Astrocyte (in vitro differentiated cells and primary cell): ENCODE data around the gene NPTN. TPM values are rescaled to one million over a fixed set of nuclear protein-coding genes. Genes with fewer than 3 reads are reported as not detected.

Experiments
- DNase-seq: peaks from one replicate; pipeline ENCODE4 v3.0.0-alpha.2; 2010; ENCODE audit warnings: low read depth
- FAIRE-seq: peaks from 2 replicates; lab custom pipeline; 2011; peaks lifted over from hg19 to GRCh38; lab: Jason Lieb, UNC
- H2AFZ ChIP-seq: 2 replicates; pipeline ENCODE4 v1.6.0; 2012; ENCODE audit warnings: low read depth, low read length, inconsistent platforms
- H3K27ac ChIP-seq: 2 replicates; pipeline ENCODE4 v1.5.1; 2011; ENCODE audit warnings: low read depth, low read length, inconsistent platforms
- H3K27me3 ChIP-seq: 2 replicates; pipeline ENCODE4 v1.6.0; 2011; ENCODE audit warnings: low read length, inconsistent platforms; ENCODE audit not compliant: insufficient read depth
- H3K36me3 ChIP-seq: 2 replicates; pipeline ENCODE4 v1.5.1; 2011; ENCODE audit warnings: low read length, inconsistent platforms; ENCODE audit not compliant: insufficient read depth
- H3K4me1 ChIP-seq: 2 replicates; pipeline ENCODE4 v1.5.1; 2011; ENCODE audit warnings: low read length, inconsistent platforms; ENCODE audit not compliant: insufficient read depth
- H3K4me2 ChIP-seq: 2 replicates; pipeline ENCODE4 v1.6.0; 2012; ENCODE audit warnings: low read length, inconsistent platforms
- H3K4me3 ChIP-seq: 2 replicates; pipeline ENCODE4 v1.5.1; 2011; ENCODE audit warnings: low read depth, mild to moderate bottlenecking, low read length, inconsistent platforms; ENCODE audit not compliant: insufficient read depth
- H3K79me2 ChIP-seq: 2 replicates; pipeline ENCODE4 v1.6.0; 2012; ENCODE audit warnings: mild to moderate bottlenecking, low read length, inconsistent platforms; ENCODE audit not compliant: insufficient read depth
- H3K9ac ChIP-seq: 2 replicates; pipeline ENCODE4 v1.6.0; 2012; ENCODE audit warnings: mild to moderate bottlenecking, low read length, inconsistent platforms
- H3K9me3 ChIP-seq: 2 replicates; pipeline ENCODE4 v1.5.1; 2012; ENCODE audit warnings: low read depth, mild to moderate bottlenecking, low read length, inconsistent platforms; ENCODE audit not compliant: insufficient read depth
- H4K20me1 ChIP-seq: 2 replicates; pipeline ENCODE4 v1.6.0; 2012; ENCODE audit warnings: low read length, inconsistent platforms; ENCODE audit not compliant: insufficient read depth
- H3K27ac Mint-ChIP-seq: one replicate; pipeline ENCODE4 v1.8.0; 2021; ENCODE audit warnings: mild to moderate bottlenecking, mixed read lengths; ENCODE audit not compliant: unreplicated experiment
- H3K27me3 Mint-ChIP-seq: one replicate; pipeline ENCODE4 v1.8.0; 2021; ENCODE audit warnings: low read depth, mixed read lengths; ENCODE audit not compliant: unreplicated experiment
- H3K36me3 Mint-ChIP-seq: one replicate; pipeline ENCODE4 v1.8.0; 2021; ENCODE audit warnings: low read depth, mixed read lengths; ENCODE audit not compliant: unreplicated experiment
- H3K4me1 Mint-ChIP-seq: one replicate; pipeline ENCODE4 v1.8.0; 2021; ENCODE audit warnings: low read depth, mixed read lengths; ENCODE audit not compliant: unreplicated experiment
- H3K4me3 Mint-ChIP-seq: one replicate; pipeline ENCODE4 v1.8.0; 2021; ENCODE audit warnings: mild to moderate bottlenecking, moderate library complexity, mixed read lengths; ENCODE audit not compliant: unreplicated experiment
- H3K9me3 Mint-ChIP-seq: one replicate; pipeline ENCODE4 v1.8.0; 2021; ENCODE audit warnings: mild to moderate bottlenecking, mixed read lengths; ENCODE audit not compliant: unreplicated experiment
- EZH2 ChIP-seq: IDR thresholded peaks from 2 replicates; pipeline ENCODE4 v1.6.1; 2012; ENCODE audit warnings: mild to moderate bottlenecking, low read length, inconsistent platforms; ENCODE audit not compliant: insufficient read depth
- total RNA-seq: library from RNA; stranded (reverse); gene quantifications from 2 replicates; pipeline ENCODE4 v1.2.1, GENCODE V29; 2021
- TF ChIP-seq, protein P1 (sequence below): IDR thresholded peaks from 2 replicates; pipeline ENCODE4 v1.5.1; 2011; ENCODE audit warnings: low read depth, mild to moderate bottlenecking, inconsistent platforms, low read length, moderate library complexity; ENCODE audit not compliant: insufficient read depth

Gene NPTN
- total RNA-seq, 1 donor from 2014 or later = 281 TPM

- Histone ChIP-seq H3K4me3 (no peak overlapping the region), H3K9me3 (no peaks in the 10 kb centered on the region), H3K36me3 (no peaks in the 10 kb centered on the region), H3K27ac (no peak overlapping the region), H3K4me2 (no peak overlapping the region), H3K4me1 (peaks cover 37% of the 10 kb centered on the region), H2AFZ (no peak overlapping the region), H3K79me2 (peaks cover 98% of the 10 kb centered on the region), H4K20me1 (peaks cover 99% of the 10 kb centered on the region), H3K27me3 (no peaks in the 10 kb centered on the region), H3K9ac (no peak overlapping the region)
- no peak for TF ChIP-seq EZH2
- TF ChIP-seq, protein P1, sequence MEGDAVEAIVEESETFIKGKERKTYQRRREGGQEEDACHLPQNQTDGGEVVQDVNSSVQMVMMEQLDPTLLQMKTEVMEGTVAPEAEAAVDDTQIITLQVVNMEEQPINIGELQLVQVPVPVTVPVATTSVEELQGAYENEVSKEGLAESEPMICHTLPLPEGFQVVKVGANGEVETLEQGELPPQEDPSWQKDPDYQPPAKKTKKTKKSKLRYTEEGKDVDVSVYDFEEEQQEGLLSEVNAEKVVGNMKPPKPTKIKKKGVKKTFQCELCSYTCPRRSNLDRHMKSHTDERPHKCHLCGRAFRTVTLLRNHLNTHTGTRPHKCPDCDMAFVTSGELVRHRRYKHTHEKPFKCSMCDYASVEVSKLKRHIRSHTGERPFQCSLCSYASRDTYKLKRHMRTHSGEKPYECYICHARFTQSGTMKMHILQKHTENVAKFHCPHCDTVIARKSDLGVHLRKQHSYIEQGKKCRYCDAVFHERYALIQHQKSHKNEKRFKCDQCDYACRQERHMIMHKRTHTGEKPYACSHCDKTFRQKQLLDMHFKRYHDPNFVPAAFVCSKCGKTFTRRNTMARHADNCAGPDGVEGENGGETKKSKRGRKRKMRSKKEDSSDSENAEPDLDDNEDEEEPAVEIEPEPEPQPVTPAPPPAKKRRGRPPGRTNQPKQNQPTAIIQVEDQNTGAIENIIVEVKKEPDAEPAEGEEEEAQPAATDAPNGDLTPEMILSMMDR = no peak
- H3K36me3 Mint-ChIP-seq = peaks cover 7% of the 10 kb centered on the region
- no peaks in the 10 kb centered on the region for H3K27me3 Mint-ChIP-seq
- no peak overlapping the region for H3K27ac Mint-ChIP-seq
- no peak for DNase-seq
- FAIRE-seq = no peak
- peak overlapping the region; percentile 24 for H3K4me3 Mint-ChIP-seq
- H3K9me3 Mint-ChIP-seq = no peaks in the 10 kb centered on the region
- peaks cover 47% of the 10 kb centered on the region for H3K4me1 Mint-ChIP-seq
Measured at GRCh38 chr15:73604477-73604876, 28.7 kb downstream of the NPTN start.

GRCh38 chr15:73602992-73603391 is 30.2 kb downstream of the NPTN start:
- H3K4me3 Mint-ChIP-seq = no peak overlapping the region
- H3K27me3 Mint-ChIP-seq = no peaks in the 10 kb centered on the region
- H3K79me2 ChIP-seq = peaks cover 99% of the 10 kb centered on the region
- no peak overlapping the region for H2AFZ ChIP-seq
- no peak overlapping the region for H3K4me3 ChIP-seq
- H3K9me3 ChIP-seq = no peaks in the 10 kb centered on the region
- H3K9me3 Mint-ChIP-seq = no peaks in the 10 kb centered on the region
- no peak overlapping the region for H3K27ac Mint-ChIP-seq
- no peak for DNase-seq
- H3K36me3 ChIP-seq = no peaks in the 10 kb centered on the region
- H3K4me1 ChIP-seq = peaks cover 27% of the 10 kb centered on the region
- H4K20me1 ChIP-seq = peaks cover 99% of the 10 kb centered on the region
- no peak for FAIRE-seq
- peak overlapping the region; percentile 44 for H3K9ac ChIP-seq
- H3K27me3 ChIP-seq = no peaks in the 10 kb centered on the region
- TF ChIP-seq EZH2 = no peak
- TF ChIP-seq, protein P1 = no peak
- peak overlapping the region; percentile 57 for H3K4me2 ChIP-seq
- peaks cover 7% of the 10 kb centered on the region for H3K36me3 Mint-ChIP-seq
- peak overlapping the region; percentile 20 for H3K27ac ChIP-seq
- peaks cover 48% of the 10 kb centered on the region for H3K4me1 Mint-ChIP-seq

DNA sequence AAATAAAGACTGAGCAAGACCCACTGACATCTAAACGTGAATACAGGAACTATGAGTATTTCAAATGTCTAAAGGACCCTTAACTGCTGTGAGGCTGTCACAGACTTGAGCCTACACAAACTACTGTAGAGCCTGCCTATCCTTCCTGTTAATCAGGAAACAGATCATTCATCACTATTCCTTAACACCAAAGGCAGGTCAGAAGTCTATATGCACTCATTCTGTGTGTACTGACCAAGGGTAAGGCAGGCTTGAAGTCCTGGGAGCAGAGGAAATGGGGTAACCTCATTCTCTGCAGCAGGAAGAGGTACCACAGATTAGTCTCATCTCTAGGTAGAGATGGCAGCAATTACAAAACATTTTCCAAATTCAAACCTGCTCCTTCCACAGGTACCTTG is 30.7 kb downstream of the NPTN start:
- H3K36me3 ChIP-seq = no peaks in the 10 kb centered on the region
- no peak for TF ChIP-seq EZH2
- TF ChIP-seq, protein P1 = no peak
- DNase-seq (no peak), FAIRE-seq (no peak)
- peaks cover 99% of the 10 kb centered on the region for H4K20me1 ChIP-seq
- peak overlapping the region; percentile 28 for H3K27ac ChIP-seq
- no peak overlapping the region for H3K4me3 ChIP-seq
- no peak overlapping the region for H2AFZ ChIP-seq
- peaks cover 99% of the 10 kb centered on the region for H3K79me2 ChIP-seq
- no peaks in the 10 kb centered on the region for H3K9me3 Mint-ChIP-seq
- peaks cover 27% of the 10 kb centered on the region for H3K4me1 ChIP-seq
- peak overlapping the region; percentile 57 for H3K4me2 ChIP-seq
- H3K27me3 Mint-ChIP-seq = no peaks in the 10 kb centered on the region
- H3K4me1 Mint-ChIP-seq = peaks cover 48% of the 10 kb centered on the region
- peaks cover 7% of the 10 kb centered on the region for H3K36me3 Mint-ChIP-seq
- H3K9me3 ChIP-seq = no peaks in the 10 kb centered on the region
- H3K4me3 Mint-ChIP-seq = no peak overlapping the region
- no peak overlapping the region for H3K27ac Mint-ChIP-seq
- H3K27me3 ChIP-seq = no peaks in the 10 kb centered on the region
- H3K9ac ChIP-seq = peak overlapping the region; percentile 44
